IPS DF 6.9 (cell line): ENCODE results near the gene TRPM3.

Experiments used
- DNase-seq: peaks from one replicate; pipeline ENCODE4 v3.0.0-alpha.2; 2013; ENCODE audit warnings: low read depth, low spot score
- H3K27ac ChIP-seq: one replicate; pipeline ENCODE4 v1.5.1; 2013; ENCODE audit warnings: low read length, control low read depth
- H3K27me3 ChIP-seq: 2 replicates; pipeline ENCODE4 v1.6.1; 2013; ENCODE audit warnings: mild to moderate bottlenecking, low read length; ENCODE audit not compliant: control insufficient read depth, insufficient read depth
- H3K36me3 ChIP-seq: 2 replicates; pipeline ENCODE4 v1.6.1; 2013; ENCODE audit warnings: low read length; ENCODE audit not compliant: control insufficient read depth, insufficient read depth
- H3K4me1 ChIP-seq: 2 replicates; pipeline ENCODE4 v1.6.1; 2013; ENCODE audit warnings: low read length; ENCODE audit not compliant: control insufficient read depth, insufficient read depth
- H3K4me3 ChIP-seq: 2 replicates; pipeline ENCODE4 v1.5.1; 2013; ENCODE audit warnings: mild to moderate bottlenecking, low read length
- H3K9me3 ChIP-seq: 2 replicates; pipeline ENCODE4 v1.6.1; 2013; ENCODE audit warnings: low read length, inconsistent platforms; ENCODE audit not compliant: control insufficient read depth, insufficient read depth
- WGBS: extraction: QIAGEN DNeasy Blood & Tissue Kit; methylation state at CpG from one replicate; pipeline ENCODE4 v1.1.7; 2013; ENCODE audit warnings: mixed read lengths, missing lambda C conversion rate; ENCODE audit not compliant: insufficient read length, insufficient coverage; 5-methylcytosine and 5-hydroxymethylcytosine counted together

TRPM3 gene

GRCh38 chr9:71105192-71105591, 16.2 kb downstream of the TRPM3 start:
- H3K36me3 ChIP-seq: no peaks in the 10 kb centered on the region
- DNase-seq: no peak
- no peaks in the 10 kb centered on the region for H3K27me3 ChIP-seq
- H3K4me3 ChIP-seq: no peak overlapping the region
- no peak overlapping the region for H3K27ac ChIP-seq
- H3K9me3 ChIP-seq: no peaks in the 10 kb centered on the region
- 0 out of 2 replicates have a peak, but pooled peaks cover 2% of the 10 kb centered on the region for H3K4me1 ChIP-seq
- no CpG with 5 or more reads among the region's 1 CpG for WGBS

GRCh38 chr9:71098801-71099200, 22.6 kb downstream of the TRPM3 start:
- H3K4me1 ChIP-seq: no peaks in the 10 kb centered on the region; the same call in 1 of the 2 replicates
- H3K27ac ChIP-seq: no peak overlapping the region
- H3K4me3 ChIP-seq: no peak overlapping the region
- no peaks in the 10 kb centered on the region for H3K36me3 ChIP-seq
- H3K27me3 ChIP-seq: no peaks in the 10 kb centered on the region
- no peaks in the 10 kb centered on the region for H3K9me3 ChIP-seq
- no peak for DNase-seq
- no CpG with 5 or more reads among the region's 2 CpGs for WGBS

GRCh38 chr9:71097671-71098070, 23.8 kb downstream of the TRPM3 start:
- no peaks in the 10 kb centered on the region for H3K9me3 ChIP-seq
- H3K27me3 ChIP-seq: no peaks in the 10 kb centered on the region
- DNase-seq: no peak
- H3K4me3 ChIP-seq: no peak overlapping the region
- H3K4me1 ChIP-seq: no peaks in the 10 kb centered on the region; the same call in 1 of the 2 replicates
- no peak overlapping the region for H3K27ac ChIP-seq
- no peaks in the 10 kb centered on the region for H3K36me3 ChIP-seq

GRCh38 chr9:71096421-71097108, 24.9 kb downstream of the TRPM3 start:
- Histone ChIP-seq H3K27me3 (no peaks in the 10 kb centered on the region), H3K27ac (no peak overlapping the region), H3K4me1 (no peaks in the 10 kb centered on the region; the same call in 1 of the 2 replicates), H3K36me3 (no peaks in the 10 kb centered on the region), H3K9me3 (no peaks in the 10 kb centered on the region), H3K4me3 (no peak overlapping the region)
- no peak for DNase-seq
- no CpG with 5 or more reads among the region's 5 CpGs for WGBS

DNA sequence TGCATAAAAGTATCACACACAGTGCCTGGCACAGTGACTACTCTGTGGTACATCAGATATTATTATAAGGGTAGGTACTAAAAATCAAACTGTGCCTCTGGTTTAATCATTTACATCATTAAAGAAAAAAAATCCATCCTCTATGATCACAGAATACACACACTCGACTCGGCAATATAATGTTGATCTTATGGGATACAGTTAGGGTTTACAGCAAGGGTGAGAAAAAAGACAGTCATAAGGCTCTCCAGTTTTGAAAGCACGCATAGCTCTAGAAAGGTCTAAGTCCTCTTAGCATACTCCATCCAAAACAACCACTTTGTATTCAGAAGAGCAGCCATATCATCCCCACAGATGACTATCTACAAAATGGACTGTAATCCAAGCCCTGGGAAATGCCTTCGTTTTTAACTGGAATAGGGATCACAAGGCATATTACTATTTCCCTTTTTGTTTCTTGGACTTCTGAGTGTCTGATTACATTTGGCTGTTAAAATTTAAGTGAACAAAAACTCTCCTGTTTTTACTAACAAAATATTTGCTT, 26.6 kb downstream of the TRPM3 start:
- Histone ChIP-seq H3K4me3 (no peak overlapping the region), H3K36me3 (no peaks in the 10 kb centered on the region), H3K27ac (no peak overlapping the region), H3K9me3 (no peaks in the 10 kb centered on the region), H3K4me1 (no peaks in the 10 kb centered on the region; the same call in 1 of the 2 replicates), H3K27me3 (no peaks in the 10 kb centered on the region)
- no peak for DNase-seq
- no CpG with 5 or more reads among the region's 4 CpGs for WGBS

- H3K9me3 ChIP-seq: no peaks in the 10 kb centered on the region
- no peak overlapping the region for H3K4me3 ChIP-seq
- no peak overlapping the region for H3K27ac ChIP-seq
- no peaks in the 10 kb centered on the region for H3K4me1 ChIP-seq
- H3K36me3 ChIP-seq: no peaks in the 10 kb centered on the region
- H3K27me3 ChIP-seq: no peaks in the 10 kb centered on the region
- no peak for DNase-seq
Measured at GRCh38 chr9:71090896-71091295, 30.5 kb downstream of the TRPM3 start.

GRCh38 chr9:71079451-71079850, 42.0 kb downstream of the TRPM3 start:
- no peaks in the 10 kb centered on the region for H3K27me3 ChIP-seq
- no peak for DNase-seq
- no peaks in the 10 kb centered on the region for H3K4me1 ChIP-seq
- no peak overlapping the region for H3K4me3 ChIP-seq
- H3K27ac ChIP-seq: no peak overlapping the region
- no peaks in the 10 kb centered on the region for H3K9me3 ChIP-seq
- H3K36me3 ChIP-seq: no peaks in the 10 kb centered on the region
- no CpG with 5 or more reads among the region's 2 CpGs for WGBS

- WGBS: no CpG with 5 or more reads among the region's 6 CpGs
- H3K27ac ChIP-seq: no peak overlapping the region
- H3K4me3 ChIP-seq: no peak overlapping the region
- H3K4me1 ChIP-seq: no peaks in the 10 kb centered on the region
- no peaks in the 10 kb centered on the region for H3K9me3 ChIP-seq
- H3K36me3 ChIP-seq: no peaks in the 10 kb centered on the region
- H3K27me3 ChIP-seq: no peaks in the 10 kb centered on the region
- no peak for DNase-seq
Measured at GRCh38 chr9:71076096-71076495, 45.3 kb downstream of the TRPM3 start.

DNA sequence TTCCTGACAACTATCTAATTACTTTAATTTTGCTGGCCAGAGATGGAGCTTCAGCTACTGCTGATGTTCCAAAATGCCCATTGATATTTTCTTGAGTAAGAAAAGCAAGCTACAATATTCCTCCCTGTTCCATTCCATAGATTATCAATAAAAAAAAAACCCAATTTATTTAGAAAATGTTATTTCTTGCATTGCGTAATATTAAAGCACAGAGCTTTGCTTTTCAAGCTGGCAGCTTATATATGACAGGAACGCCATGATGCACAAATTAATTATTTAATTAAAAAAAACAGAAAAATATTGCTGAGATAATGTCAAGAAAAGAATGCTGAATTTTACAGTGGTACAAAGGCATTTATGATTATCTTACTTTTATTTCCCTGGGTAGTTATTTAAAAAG, 47.9 kb downstream of the TRPM3 start:
- Histone ChIP-seq H3K9me3 (no peaks in the 10 kb centered on the region), H3K27me3 (no peaks in the 10 kb centered on the region), H3K4me1 (no peaks in the 10 kb centered on the region), H3K4me3 (no peak overlapping the region), H3K36me3 (no peaks in the 10 kb centered on the region), H3K27ac (no peak overlapping the region)
- WGBS: no CpG with 5 or more reads among the region's 2 CpGs
- no peak for DNase-seq

DNA sequence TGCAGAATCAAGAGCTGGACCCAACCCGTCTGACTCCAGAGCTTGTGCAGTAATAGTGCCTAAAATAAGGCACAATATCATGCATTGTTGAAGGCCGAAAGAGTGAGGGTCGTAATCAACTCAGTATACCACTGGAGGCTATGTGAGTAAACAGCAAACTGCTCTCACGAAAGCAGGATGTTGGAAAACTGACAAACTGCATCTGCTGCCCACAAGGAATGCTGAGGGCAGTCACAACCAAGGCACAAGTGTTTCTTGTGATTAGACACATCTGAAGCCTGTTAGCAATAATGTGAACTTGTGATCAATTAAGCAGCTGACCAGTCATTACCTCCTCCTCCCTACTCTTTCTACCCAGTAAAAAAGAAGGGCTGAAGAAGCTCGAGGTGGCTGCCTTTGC, 48.8 kb downstream of the TRPM3 start:
- Histone ChIP-seq H3K4me1 (0 out of 2 replicates have a peak, but pooled peaks cover 1% of the 10 kb centered on the region), H3K27me3 (no peaks in the 10 kb centered on the region), H3K27ac (no peak overlapping the region), H3K9me3 (no peaks in the 10 kb centered on the region), H3K36me3 (no peaks in the 10 kb centered on the region), H3K4me3 (no peak overlapping the region)
- no peak for DNase-seq
- WGBS: no CpG with 5 or more reads among the region's 5 CpGs

DNA sequence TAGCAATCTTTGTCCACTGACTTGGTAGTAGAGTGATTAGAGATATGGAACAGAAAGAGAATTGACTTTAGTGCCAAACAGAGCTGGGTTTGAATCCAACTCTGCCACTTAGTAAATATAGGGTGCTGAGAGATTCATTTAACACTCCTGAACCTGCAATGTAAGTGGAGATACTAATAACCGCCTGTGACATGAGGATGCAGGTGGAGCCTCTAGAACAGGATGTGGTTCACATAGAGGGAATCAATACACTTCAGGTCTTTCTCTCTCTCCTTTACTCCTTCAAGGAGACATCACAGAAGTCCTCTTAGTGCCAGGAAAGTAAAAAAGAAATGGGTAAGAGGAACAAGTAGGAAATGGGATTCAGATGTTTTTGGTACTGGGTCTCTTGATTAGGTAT, 49.8 kb downstream of the TRPM3 start:
- no peak overlapping the region for H3K4me3 ChIP-seq
- no CpG with 5 or more reads among the region's 1 CpG for WGBS
- no peak for DNase-seq
- 0 out of 2 replicates have a peak, but pooled peaks cover 1% of the 10 kb centered on the region for H3K4me1 ChIP-seq
- H3K27ac ChIP-seq: no peak overlapping the region
- no peaks in the 10 kb centered on the region for H3K27me3 ChIP-seq
- H3K36me3 ChIP-seq: no peaks in the 10 kb centered on the region
- H3K9me3 ChIP-seq: no peaks in the 10 kb centered on the region
